ENCODE measurements around the gene DAB1.

The DAB1 gene

GRCh38 chr1:57316861-57317260 is 107.0 kb downstream of the DAB1 start:
- DNase-seq (ENCODE audit: low read depth in 2 of 2) = no peak

GRCh38 chr1:57316291-57316690 is 107.6 kb downstream of the DAB1 start:
- no peak for DNase-seq (ENCODE audit: low read depth in 2 of 2)

- DNase-seq (ENCODE audit: low read depth in 2 of 2) = no peak
These were observed 111.0 kb downstream of the DAB1 start for GRCh38 chr1:57312869-57313268.

- DNase-seq (ENCODE audit: low read depth in 2 of 2) = no peak
These were observed 112.4 kb downstream of the DAB1 start for GRCh38 chr1:57311411-57311810.

GRCh38 chr1:57311006-57311405 is 112.9 kb downstream of the DAB1 start:
- DNase-seq (ENCODE audit: low read depth in 2 of 2) = no peak

GRCh38 chr1:57309630-57310029 is 114.2 kb downstream of the DAB1 start:
- DNase-seq (ENCODE audit: low read depth in 2 of 2) = no peak

- DNase-seq (ENCODE audit: low read depth in 2 of 2) = peak; percentile 1 to 2
These were observed 116.3 kb downstream of the DAB1 start for GRCh38 chr1:57307392-57308170.

- DNase-seq (ENCODE audit: low read depth in 2 of 2) = no peak
These were observed 119.3 kb downstream of the DAB1 start for GRCh38 chr1:57304591-57304990.

- DNase-seq (ENCODE audit: low read depth in 2 of 2) = no peak
These were observed 120.9 kb downstream of the DAB1 start for GRCh38 chr1:57302812-57303596.

GRCh38 chr1:57300186-57300585 is 123.7 kb downstream of the DAB1 start:
- DNase-seq (ENCODE audit: low read depth in 2 of 2) = no peak

GRCh38 chr1:57296726-57297250 is 127.1 kb downstream of the DAB1 start:
- DNase-seq (ENCODE audit: low read depth in 2 of 2) = no peak

- DNase-seq (ENCODE audit: low read depth in 2 of 2) = no peak
These were observed 128.5 kb downstream of the DAB1 start for GRCh38 chr1:57295326-57295725.

GRCh38 chr1:57294177-57294576 is 129.7 kb downstream of the DAB1 start:
- DNase-seq (ENCODE audit: low read depth in 2 of 2) = no peak

- DNase-seq (ENCODE audit: low read depth in 2 of 2) = no peak
These were observed 130.6 kb downstream of the DAB1 start for GRCh38 chr1:57293214-57293613.

- DNase-seq (ENCODE audit: low read depth in 2 of 2) = no peak
These were observed 134.1 kb downstream of the DAB1 start for GRCh38 chr1:57289781-57290180.

- no peak for DNase-seq (ENCODE audit: low read depth in 2 of 2)
These were observed 137.9 kb downstream of the DAB1 start for GRCh38 chr1:57285992-57286391.

- no peak for DNase-seq (ENCODE audit: low read depth in 2 of 2)
These were observed 141.4 kb downstream of the DAB1 start for GRCh38 chr1:57282411-57282810.

- DNase-seq (ENCODE audit: low read depth in 2 of 2) = no peak
These were observed 142.5 kb downstream of the DAB1 start for GRCh38 chr1:57281324-57281723.

- no peak for DNase-seq (ENCODE audit: low read depth in 2 of 2)
These were observed 143.8 kb downstream of the DAB1 start for GRCh38 chr1:57279909-57280666.

GRCh38 chr1:57278558-57278957 is 145.3 kb downstream of the DAB1 start:
- no peak for DNase-seq (ENCODE audit: low read depth in 2 of 2)

GRCh38 chr1:57277681-57278080 is 146.2 kb downstream of the DAB1 start:
- no peak for DNase-seq (ENCODE audit: low read depth in 2 of 2)

- no peak for DNase-seq (ENCODE audit: low read depth in 2 of 2)
These were observed 146.9 kb downstream of the DAB1 start for GRCh38 chr1:57276918-57277317.

Data from stimulated activated CD8-positive, alpha-beta memory T cell treated with anti-CD3 and anti-CD28 coated beads, Interleukin-7, amount 100 ng/mL, for 1 hour (primary cell).